ENCODE results near the gene FRMPD1.
A peak's percentile ranks its signal among the peaks of the same experiment; 100 is the strongest.

FRMPD1 gene

GRCh38 chr9:37751186-37751585, 100.4 kb downstream of the FRMPD1 start:
- TF ChIP-seq NFIC (IDR thresholded peaks at IDR 0.05), result no peak
- TF ChIP-seq TEAD4 (IDR thresholded peaks at IDR 0.05), result no peak
- no peak for TF ChIP-seq FOXM1 (IDR thresholded peaks at IDR 0.05; ENCODE audit: borderline replicate concordance, low read depth)
- TF ChIP-seq EP300 (IDR thresholded peaks at IDR 0.05; ENCODE audit: borderline replicate concordance), result no peak
- no peak for TF ChIP-seq CREB1 (IDR thresholded peaks at IDR 0.05; ENCODE audit: low read depth)
- TF ChIP-seq CEBPB (IDR thresholded peaks at IDR 0.05), result no peak
- no peak for TF ChIP-seq MAX (IDR thresholded peaks at IDR 0.05)
- TF ChIP-seq RAD21 (IDR thresholded peaks at IDR 0.05; ENCODE audit: low read depth), result no peak
- TF ChIP-seq YY1 (IDR thresholded peaks at IDR 0.05; ENCODE audit: low read depth), result no peak
- TF ChIP-seq REST (IDR thresholded peaks at IDR 0.05; ENCODE audit: low read depth), result no peak
- TF ChIP-seq ZBTB7A (IDR thresholded peaks at IDR 0.05; ENCODE audit: low read depth), result no peak

GRCh38 chr9:37752642-37753488, 102.1 kb downstream of the FRMPD1 start:
- TF ChIP-seq EP300 (IDR thresholded peaks at IDR 0.05; ENCODE audit: borderline replicate concordance), result no peak
- no peak for TF ChIP-seq TEAD4 (IDR thresholded peaks at IDR 0.05)
- no peak for TF ChIP-seq ZBTB7A (IDR thresholded peaks at IDR 0.05; ENCODE audit: low read depth)
- TF ChIP-seq FOXM1 (IDR thresholded peaks at IDR 0.05; ENCODE audit: borderline replicate concordance, low read depth), result no peak
- TF ChIP-seq MAX (IDR thresholded peaks at IDR 0.05), result no peak
- TF ChIP-seq TCF12 (IDR thresholded peaks at IDR 0.05; ENCODE audit: low read depth), result no peak
- TF ChIP-seq CEBPB (IDR thresholded peaks at IDR 0.05), result no peak
- no peak for TF ChIP-seq NFIC (IDR thresholded peaks at IDR 0.05)
- TF ChIP-seq RAD21 (IDR thresholded peaks at IDR 0.05; ENCODE audit: low read depth), result no peak
- no peak for TF ChIP-seq CREB1 (IDR thresholded peaks at IDR 0.05; ENCODE audit: low read depth)
- TF ChIP-seq REST (IDR thresholded peaks at IDR 0.05; ENCODE audit: low read depth), result no peak

- TF ChIP-seq NFIC (IDR thresholded peaks at IDR 0.05) (no peak), REST (IDR thresholded peaks at IDR 0.05; ENCODE audit: low read depth) (no peak), USF1 (IDR thresholded peaks at IDR 0.05) (peak; percentile 76), EP300 (IDR thresholded peaks at IDR 0.05; ENCODE audit: borderline replicate concordance) (no peak), EGR1 (IDR thresholded peaks at IDR 0.05) (0 out of 2 replicates have a peak, but pooled peaks have one; percentile 16), ZBTB7A (IDR thresholded peaks at IDR 0.05; ENCODE audit: low read depth) (peak; percentile 68), TAF1 (IDR thresholded peaks at IDR 0.05; ENCODE audit: low read depth) (peak; percentile 28; the same call in 1 of the 2 replicates), CEBPB (IDR thresholded peaks at IDR 0.05) (peak; percentile 93), RAD21 (IDR thresholded peaks at IDR 0.05; ENCODE audit: low read depth) (no peak), YY1 (IDR thresholded peaks at IDR 0.05; ENCODE audit: low read depth) (no peak)
These were observed 102.9 kb downstream of the FRMPD1 start, which contains the start of gene TRMT10B for GRCh38 chr9:37753489-37754190. Gene TRMT10B (plus strand): TSS chr9:37753805. CDS start chr9:37761932, 8,127 bp downstream.

- no peak for TF ChIP-seq CREB1 (IDR thresholded peaks at IDR 0.05; ENCODE audit: low read depth)
- TF ChIP-seq CEBPB (IDR thresholded peaks at IDR 0.05), result no peak
- TF ChIP-seq MAX (IDR thresholded peaks at IDR 0.05), result no peak
- no peak for TF ChIP-seq FOXM1 (IDR thresholded peaks at IDR 0.05; ENCODE audit: borderline replicate concordance, low read depth)
- TF ChIP-seq EGR1 (IDR thresholded peaks at IDR 0.05), result no peak
- no peak for TF ChIP-seq TCF12 (IDR thresholded peaks at IDR 0.05; ENCODE audit: low read depth)
- TF ChIP-seq USF1 (IDR thresholded peaks at IDR 0.05), result no peak
These were observed 108.0 kb downstream of the FRMPD1 start for GRCh38 chr9:37758747-37759146.
